ENCODE results near the gene MT1G.

DNA sequence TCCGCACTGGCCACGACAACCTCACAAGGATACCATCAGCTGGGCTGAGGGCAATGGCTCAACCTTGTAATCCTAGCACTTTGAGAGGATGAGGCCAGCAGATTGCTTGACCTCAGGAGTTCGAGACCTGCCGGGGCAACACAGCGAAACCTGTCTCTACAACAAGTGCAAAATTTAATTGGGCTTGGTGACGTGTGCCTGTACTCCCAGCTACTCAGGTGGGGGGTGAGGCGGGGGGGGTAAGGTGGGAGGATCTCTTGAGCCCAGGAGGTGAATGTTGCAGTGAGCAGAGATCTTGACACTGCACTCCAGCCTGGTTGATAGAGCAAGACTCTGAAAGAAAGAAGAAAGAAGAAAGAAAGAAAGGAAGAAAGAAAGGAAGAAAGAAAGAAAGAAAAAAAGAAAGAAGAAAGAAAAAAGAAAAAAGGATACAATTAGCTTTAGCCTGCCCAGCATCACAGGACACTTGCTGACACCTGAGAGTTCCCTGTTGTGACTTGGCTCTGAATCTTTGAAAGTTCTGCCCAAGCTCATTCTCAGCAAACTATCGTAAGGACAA is 47.4 kb downstream of the MT1G start:
- TF ChIP-seq POLR2A (IDR thresholded peaks at IDR 0.05; ENCODE audit: low read depth, low read length) (no peak), TAF1 (IDR thresholded peaks at IDR 0.05; ENCODE audit: low read depth, low read length) (no peak), POLR2AphosphoS5 (IDR thresholded peaks at IDR 0.05; ENCODE audit: low read depth, low read length) (no peak), SPI1 (IDR thresholded peaks at IDR 0.05; ENCODE audit: low read depth, low read length) (no peak)
